Measurements from ENCODE around the gene AGRN.
"Not testable (repeated sequence)": the region's sequence is repeated elsewhere in the genome, so short reads cannot be mapped to it uniquely, and the experiment has no call there.

The AGRN gene

GRCh38 chr1:1092894-1093609, 73.1 kb downstream of the AGRN start:
- no peak overlapping the region for H3K4me3 ChIP-seq (ENCODE audit: low read length)
- no peak for DNase-seq (ENCODE audit: low read depth)
- TF ChIP-seq CTCF (conservative IDR thresholded peaks at IDR 0.05; ENCODE audit: low read depth, low read length), result no peak

- no peak for TF ChIP-seq CTCF (conservative IDR thresholded peaks at IDR 0.05; ENCODE audit: low read depth, low read length)
- H3K4me3 ChIP-seq (ENCODE audit: low read length), result no peak overlapping the region
- no peak for DNase-seq (ENCODE audit: low read depth)
Measured at GRCh38 chr1:1093610-1093943, 73.7 kb downstream of the AGRN start.

GRCh38 chr1:1094981-1095380, 75.1 kb downstream of the AGRN start:
- no peak overlapping the region for H3K4me3 ChIP-seq (ENCODE audit: low read length)
- no peak for DNase-seq (ENCODE audit: low read depth)
- TF ChIP-seq CTCF (conservative IDR thresholded peaks at IDR 0.05; ENCODE audit: low read depth, low read length), result no peak

- DNase-seq (ENCODE audit: low read depth); H3K4me3 ChIP-seq (ENCODE audit: low read length): not testable (repeated sequence)
Measured at GRCh38 chr1:1096136-1096535, 76.2 kb downstream of the AGRN start.

GRCh38 chr1:1098681-1099421, 78.9 kb downstream of the AGRN start:
- DNase-seq (ENCODE audit: low read depth), result no peak
- no peak overlapping the region for H3K4me3 ChIP-seq (ENCODE audit: low read length)
- TF ChIP-seq CTCF (conservative IDR thresholded peaks at IDR 0.05; ENCODE audit: low read depth, low read length), result no peak

GRCh38 chr1:1099506-1100183, 79.7 kb downstream of the AGRN start:
- no peak overlapping the region for H3K4me3 ChIP-seq (ENCODE audit: low read length)
- TF ChIP-seq CTCF (conservative IDR thresholded peaks at IDR 0.05; ENCODE audit: low read depth, low read length), result no peak
- DNase-seq (ENCODE audit: low read depth), result no peak

- no peak for DNase-seq (ENCODE audit: low read depth)
- no peak for TF ChIP-seq CTCF (conservative IDR thresholded peaks at IDR 0.05; ENCODE audit: low read depth, low read length)
- no peak overlapping the region for H3K4me3 ChIP-seq (ENCODE audit: low read length)
Measured at GRCh38 chr1:1100296-1100695, 80.4 kb downstream of the AGRN start.

All from retinal pigment epithelial cell (primary cell).